Mesenteric fat pad (tissue), 1 donor: ENCODE data around the gene VRK2. TPM values are rescaled to one million over a fixed set of nuclear protein-coding genes. Genes with fewer than 3 reads are reported as not detected.

Source experiments
- DNase-seq: peaks from one replicate; pipeline ENCODE4 v3.0.0-alpha.2; 2020; ENCODE audit warnings: low spot score
- long read RNA-seq: library from polyadenylated mRNA; unstranded; transcript quantifications from one replicate; pipeline ENCODE4 v2.0.0, GENCODE V29; 2020
- total RNA-seq: library from RNA; stranded (reverse); fragmentation: NEBNext Ultra II Directional; extraction: Animal tissue kit (Norgen Biotek cat#: 25700); gene quantifications from one replicate; pipeline ENCODE4 v1.2.1, GENCODE V29; 2021
- donor health status: DM: yes; HTN: yes; CAD: no.

The VRK2 gene
- total RNA-seq = 26.3 TPM
- long read RNA-seq, partial matches to known transcripts = 9 of 30 reads
- long read RNA-seq, other reads (novel, unspliced or antisense) = 17 of 30 reads

DNA sequence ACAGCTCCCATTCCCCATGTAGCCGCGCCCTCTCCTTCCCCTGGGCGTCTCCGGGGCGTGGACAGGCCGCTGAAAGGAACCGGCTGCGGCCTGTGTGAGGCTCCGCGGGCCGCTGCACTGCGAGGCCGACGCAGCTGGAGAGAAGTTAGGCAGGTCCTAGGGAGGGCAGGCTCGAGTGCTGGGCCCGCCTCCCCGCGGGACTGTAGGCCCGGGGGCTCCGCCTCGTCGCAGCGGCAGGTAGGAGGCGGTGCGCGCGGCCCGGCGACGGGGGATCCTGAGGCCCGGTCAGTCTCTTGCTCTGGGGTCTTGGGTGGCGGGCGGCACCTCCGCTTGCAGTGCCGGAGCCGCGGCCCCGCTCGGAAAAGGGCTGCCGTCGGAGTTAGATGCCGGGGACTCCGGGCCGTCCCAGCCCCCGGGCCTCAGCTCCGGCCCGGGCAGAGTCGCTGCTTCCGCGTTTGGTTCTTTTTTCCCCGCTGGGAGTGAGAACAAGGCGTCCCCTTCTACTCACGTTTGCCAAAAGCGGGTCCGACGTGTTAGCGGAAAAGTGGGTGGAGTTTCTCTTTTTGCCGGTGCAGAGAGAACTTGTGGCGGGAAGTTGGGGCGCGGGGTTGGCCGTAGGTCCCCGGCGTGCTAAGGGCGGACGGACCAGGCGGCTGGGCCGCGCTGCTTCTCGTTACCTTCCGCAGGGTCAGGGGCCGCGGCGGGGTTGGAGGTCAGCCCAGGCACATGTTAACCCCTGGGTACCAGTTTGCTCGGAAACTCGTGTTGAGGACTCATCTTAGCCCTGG is at the start of gene VRK2:
TSS of gene VRK2 (plus strand) at position 222 of the 788 bp plus-strand sequence. CDS start 2,026 bp downstream, outside the sequence.
- DNase-seq = peak; percentile 95

GRCh38 chr2:58006256-58006951 is 40.2 kb upstream of the VRK2 start:
- no peak for DNase-seq

DNA sequence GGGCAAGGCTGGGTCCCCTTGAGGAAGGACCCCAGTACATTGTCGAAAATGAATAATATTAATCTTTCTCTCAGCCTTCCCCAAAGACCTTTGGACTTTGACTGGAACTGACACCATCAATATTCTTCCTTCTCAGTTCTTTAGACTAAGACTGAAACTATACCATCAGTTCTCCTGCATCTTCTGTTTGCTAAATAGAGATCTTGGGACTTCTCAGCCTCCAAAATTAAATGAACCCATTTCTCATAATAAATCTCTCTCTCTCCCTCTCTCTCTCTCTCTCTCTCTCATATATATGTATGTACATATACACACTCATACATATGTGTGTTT is 39.7 kb upstream of the VRK2 start:
- DNase-seq = no peak

DNA sequence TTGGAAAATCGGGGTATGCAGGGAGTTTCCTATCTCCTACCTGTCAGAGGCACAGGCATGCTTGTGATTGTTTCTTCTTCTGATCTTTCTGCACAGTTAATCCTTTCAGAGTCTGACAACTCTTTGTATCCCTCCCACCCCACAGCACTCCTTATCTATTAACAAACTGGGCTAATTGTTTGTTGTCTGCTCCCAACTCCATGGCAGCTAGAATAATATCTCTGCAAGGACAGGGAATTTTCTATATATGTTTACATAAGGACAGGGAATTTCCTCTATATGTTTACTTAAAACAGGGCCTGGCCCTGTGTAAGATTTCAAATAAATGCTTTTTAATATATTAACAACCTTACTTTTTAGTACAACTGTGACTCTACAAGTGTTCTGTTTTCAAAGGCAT is 36.0 kb upstream of the VRK2 start:
- no peak for DNase-seq

GRCh38 chr2:58019229-58019628 is 27.4 kb upstream of the VRK2 start:
- no peak for DNase-seq

- no peak for DNase-seq
Measured at GRCh38 chr2:58025150-58025933, 21.3 kb upstream of the VRK2 start.

GRCh38 chr2:58027029-58027428 is 19.6 kb upstream of the VRK2 start:
- DNase-seq = no peak

DNA sequence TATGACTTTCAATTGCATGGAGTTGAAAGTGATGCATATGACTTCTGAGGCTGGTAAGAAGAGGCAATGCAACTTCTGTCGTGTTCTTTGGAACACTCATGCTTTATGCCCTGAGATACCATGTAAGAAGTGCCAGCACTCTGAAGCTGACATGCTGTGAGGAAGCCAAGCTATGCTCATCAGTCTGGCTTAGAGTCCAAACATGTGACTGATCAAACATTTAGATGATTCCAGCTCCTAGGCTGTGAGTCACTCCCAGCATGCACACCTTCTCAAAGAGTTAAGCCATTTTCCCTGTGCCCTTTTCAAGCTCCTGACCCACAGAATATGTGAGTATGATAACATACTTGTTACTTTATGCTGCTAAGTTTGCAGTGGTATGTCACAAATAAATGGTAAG is 15.8 kb upstream of the VRK2 start:
- no peak for DNase-seq

- no peak for DNase-seq
Measured at GRCh38 chr2:58032016-58032763, 14.4 kb upstream of the VRK2 start.

GRCh38 chr2:58032764-58033080 is 13.9 kb upstream of the VRK2 start:
- no peak for DNase-seq

DNA sequence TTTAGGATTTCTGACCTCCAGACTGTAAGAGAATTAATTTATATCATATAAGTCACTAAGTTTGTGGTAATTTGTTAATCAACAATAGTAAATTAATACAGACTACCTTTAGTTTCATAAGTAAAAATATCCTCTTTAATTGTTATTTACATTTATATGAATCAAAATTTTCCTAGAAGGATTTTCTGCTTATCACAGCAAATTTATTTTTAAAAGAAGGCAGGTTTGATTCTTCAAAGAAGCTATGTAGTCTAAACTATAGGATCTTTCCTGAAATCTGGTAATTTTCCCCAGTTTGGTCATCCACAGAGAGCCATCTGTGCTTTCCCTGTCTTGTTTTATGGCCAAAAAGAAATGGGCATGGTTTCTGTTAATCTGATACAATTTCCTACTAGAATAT is 13.1 kb upstream of the VRK2 start:
- no peak for DNase-seq

DNA sequence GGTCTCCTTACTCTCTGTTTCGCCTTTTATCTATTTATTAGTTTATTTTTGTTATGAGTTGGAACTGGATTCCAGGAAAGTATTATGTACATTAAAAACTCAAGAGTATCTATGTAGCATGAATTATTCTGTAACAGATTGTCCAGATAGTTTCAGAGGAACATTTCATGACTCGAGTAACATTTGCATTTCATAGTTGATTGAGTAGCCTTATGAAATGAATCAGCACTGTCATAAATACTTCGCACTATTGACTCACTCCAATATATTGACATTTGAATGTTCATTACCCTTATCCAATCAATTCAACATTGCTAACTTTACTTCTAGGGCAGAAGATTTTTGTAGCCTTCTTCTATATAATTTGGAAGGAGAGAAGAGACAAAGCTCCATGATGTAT is 11.3 kb upstream of the VRK2 start:
- DNase-seq = no peak

GRCh38 chr2:58039170-58039611 is 7.4 kb upstream of the VRK2 start:
- no peak for DNase-seq

DNA sequence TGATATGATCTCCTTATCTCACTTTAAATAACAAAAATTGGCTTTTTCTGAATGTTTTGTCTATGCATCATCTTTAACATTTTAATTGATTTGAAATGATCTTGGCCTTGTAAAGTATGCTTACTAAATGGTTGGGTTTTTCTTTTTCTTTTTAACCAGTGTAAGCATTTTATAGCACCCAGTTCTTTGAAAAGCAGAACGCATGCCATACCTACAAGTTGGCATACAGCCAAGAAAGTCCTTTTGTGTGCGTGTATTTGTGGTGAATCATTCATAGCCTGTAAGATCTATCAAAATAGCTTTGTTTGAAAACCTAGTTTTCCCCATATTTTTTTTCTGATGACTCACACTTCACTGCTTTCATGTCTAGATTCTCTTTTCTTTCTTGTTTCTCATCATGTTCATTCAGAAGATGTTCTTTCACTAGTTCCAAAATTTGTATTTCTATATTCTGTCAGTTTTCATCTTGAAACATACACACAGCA is 4.1 kb upstream of the VRK2 start:
- no peak for DNase-seq

DNA sequence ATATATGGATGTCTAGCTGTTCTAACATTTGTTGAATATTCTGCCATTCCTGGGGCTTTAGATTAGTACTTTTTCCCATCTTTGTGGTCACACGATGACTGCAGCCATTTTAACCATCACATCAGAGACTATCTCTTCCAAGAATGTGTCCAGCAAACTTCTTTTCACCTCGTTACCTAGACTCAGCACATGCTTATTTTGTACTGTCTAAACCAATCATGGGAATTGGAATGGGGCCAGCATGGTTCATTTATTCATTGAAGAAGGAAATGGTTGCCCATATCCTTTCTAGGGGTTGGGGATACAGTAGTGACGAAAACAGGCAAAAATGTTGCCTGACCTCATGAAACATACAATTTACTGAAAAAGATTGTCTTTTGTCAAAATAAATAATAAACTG is 2.5 kb upstream of the VRK2 start:
- DNase-seq = no peak

DNA sequence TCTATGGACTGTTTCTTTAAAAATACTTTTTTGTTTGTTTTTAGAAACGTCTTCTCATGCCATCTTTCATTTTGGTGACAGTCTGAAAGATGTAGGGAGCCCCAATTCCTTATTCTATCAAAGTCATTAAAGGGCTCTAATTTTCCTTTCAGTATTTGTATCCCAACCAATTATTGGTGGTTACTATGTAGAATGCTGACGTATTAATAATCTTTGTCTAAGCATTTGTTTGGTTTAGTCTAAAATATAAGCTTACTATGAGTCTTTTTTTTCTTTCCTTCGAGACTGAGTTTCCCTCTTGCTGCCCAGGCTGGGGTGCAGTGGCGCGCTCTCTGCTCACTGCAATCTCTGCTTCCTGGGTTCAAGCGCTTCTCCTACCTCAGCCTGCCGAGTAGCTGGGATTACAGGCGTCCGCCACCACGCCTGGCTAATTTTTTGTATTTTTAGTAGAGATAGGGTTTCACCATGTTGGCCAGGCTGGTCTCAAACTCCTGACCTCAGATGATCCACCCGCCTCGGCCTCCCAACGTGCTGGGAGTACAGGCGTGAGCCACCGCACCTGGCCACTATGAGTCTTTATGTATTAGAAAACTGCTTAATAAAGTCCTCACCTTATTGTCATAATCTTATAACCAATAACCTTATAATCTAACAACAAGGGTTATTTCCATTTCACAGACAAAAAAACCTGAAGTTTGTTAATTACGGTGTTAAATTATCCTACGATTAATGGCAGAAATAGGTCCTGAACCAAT is 849 bp upstream of the VRK2 start:
- no peak for DNase-seq

- no peak for DNase-seq
Measured at GRCh38 chr2:58046335-58046584, 346 bp upstream of the VRK2 start.

DNA sequence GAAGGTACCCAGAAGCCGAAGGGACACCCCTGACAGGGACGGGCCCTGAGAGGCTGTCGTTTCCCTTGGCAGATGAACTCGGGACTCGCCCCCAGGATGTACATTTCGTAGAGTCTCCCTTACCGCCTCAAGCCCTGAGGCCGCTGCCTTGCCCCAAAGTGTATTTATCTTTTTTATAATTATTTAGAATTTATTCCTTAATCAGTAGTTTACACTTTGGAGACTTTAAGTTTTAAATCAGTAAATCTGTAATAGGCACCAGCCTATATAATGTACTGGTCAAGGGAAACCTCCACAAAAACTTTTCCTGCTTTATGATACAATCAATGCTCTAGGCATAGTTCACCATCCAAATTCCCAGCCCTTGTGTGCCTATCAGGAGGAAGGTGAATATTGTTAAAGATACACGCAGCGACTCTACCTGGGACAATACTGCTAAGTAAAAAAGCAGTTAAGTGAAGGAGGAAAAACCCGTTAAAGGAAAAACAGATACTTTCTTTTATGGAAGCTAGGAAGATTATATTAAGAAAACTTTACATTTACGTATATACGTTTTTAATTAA is 848 bp downstream of the VRK2 start:
- DNase-seq = no peak

GRCh38 chr2:58047961-58048360 is 1.4 kb downstream of the VRK2 start:
- no peak for DNase-seq

DNA sequence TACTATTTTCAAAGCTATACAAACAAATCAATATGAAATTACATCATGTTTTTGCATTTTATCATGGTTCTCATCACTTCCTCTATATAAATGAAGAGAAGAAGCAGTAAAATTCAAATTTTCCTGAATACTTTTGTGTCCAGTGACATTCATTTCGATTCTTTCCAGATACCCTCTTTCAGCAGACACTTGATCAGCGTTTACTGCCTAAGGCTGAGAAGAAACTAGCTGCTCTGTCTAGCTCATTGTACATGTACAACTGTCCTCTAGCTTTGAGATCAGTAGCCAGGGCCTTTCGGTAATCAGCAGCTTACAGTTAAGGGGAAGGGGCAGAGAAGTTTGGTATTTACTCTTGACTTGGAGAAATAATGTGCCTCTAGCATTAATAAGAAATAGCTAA is 4.8 kb downstream of the VRK2 start:
- no peak for DNase-seq

DNA sequence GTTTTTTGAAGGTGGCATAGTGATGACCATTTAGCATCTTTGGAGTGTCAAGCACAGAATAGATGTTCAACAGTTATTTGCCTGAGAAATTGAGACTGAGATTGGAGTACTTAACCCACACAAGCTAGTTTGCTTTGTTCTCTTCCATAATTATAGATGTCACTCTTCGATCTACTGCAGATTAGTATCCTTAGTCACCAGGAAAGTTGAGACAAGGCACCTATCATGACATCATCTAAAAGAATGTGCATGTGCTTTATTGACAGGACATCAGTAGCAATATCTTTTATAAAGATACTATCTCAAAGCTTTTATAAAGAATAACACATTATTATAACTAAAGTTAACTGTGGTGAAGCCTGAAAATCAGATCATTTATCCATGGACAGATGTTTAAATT is 6.4 kb downstream of the VRK2 start:
- no peak for DNase-seq
